SU-DHL-6 (cell line): ENCODE results near the gene EMID1.

Experiments used
- H2AFZ ChIP-seq: fragments of 200-600 bp; sonication (generic); 2 replicates; pipeline ENCODE4 v1.6.1; 2014; ENCODE audit warnings: low read depth, mild to moderate bottlenecking, moderate library complexity, mixed read lengths, antibody characterized with exemption, low read length; ENCODE audit not compliant: severe bottlenecking
- H3F3A ChIP-seq: fragments of 200-600 bp; shearing (Covaris generic); 2 replicates; pipeline ENCODE4 v1.6.0; 2016; ENCODE audit warnings: antibody characterized with exemption, mild to moderate bottlenecking; ENCODE audit not compliant: insufficient read depth
- H3K27ac ChIP-seq: fragments of 200-600 bp; sonication (generic); 2 replicates; pipeline ENCODE4 v1.5.1; 2016; ENCODE audit warnings: low read depth, mild to moderate bottlenecking, low read length, moderate library complexity, mixed read lengths
- H3K27me3 ChIP-seq: fragments of 200-600 bp; sonication (generic), shearing (Covaris generic); 2 replicates; pipeline ENCODE4 v1.6.0; 2014; ENCODE audit warnings: mild to moderate bottlenecking, low read length
- H3K36me3 ChIP-seq: fragments of 200-600 bp; sonication (generic); 2 replicates; pipeline ENCODE4 v1.6.1; 2014; ENCODE audit warnings: mild to moderate bottlenecking, low read length, mixed read lengths
- H3K4me2 ChIP-seq: fragments of 300-600, 200-600 bp; shearing (Covaris generic), sonication (generic); 2 replicates; pipeline ENCODE4 v1.6.0; 2014; ENCODE audit warnings: low read length, low read depth, mild to moderate bottlenecking; ENCODE audit not compliant: poor library complexity, severe bottlenecking
- H3K4me3 ChIP-seq: fragments of 200-600 bp; sonication (generic); 2 replicates; pipeline ENCODE4 v1.5.1; 2014; ENCODE audit warnings: antibody characterized with exemption, low read length, mild to moderate bottlenecking, mixed read lengths; ENCODE audit not compliant: insufficient read depth, poor library complexity, severe bottlenecking
- H3K79me2 ChIP-seq: fragments of 200-600 bp; sonication (generic); 2 replicates; pipeline ENCODE4 v1.6.1; 2014; ENCODE audit warnings: mild to moderate bottlenecking, low read length, moderate library complexity; ENCODE audit not compliant: insufficient read depth
- H3K9ac ChIP-seq: fragments of 200-600 bp; sonication (generic); 2 replicates; pipeline ENCODE4 v1.7.0; 2014; ENCODE audit warnings: mild to moderate bottlenecking, low read length
- H3K9me2 ChIP-seq: fragments of 200-600 bp; sonication (generic); replicated peaks from 2 replicates; pipeline ENCODE4 v1.6.1; 2014; ENCODE audit warnings: low read length; ENCODE audit not compliant: insufficient read depth
- H3K9me3 ChIP-seq: fragments of 200-600 bp; sonication (generic); 2 replicates; pipeline ENCODE4 v1.6.1; 2014; ENCODE audit warnings: low read length, mixed read lengths; ENCODE audit not compliant: insufficient read depth
- H4K20me1 ChIP-seq: fragments of 200-600 bp; sonication (generic); 2 replicates; pipeline ENCODE4 v1.6.1; 2014; ENCODE audit warnings: low read depth, mild to moderate bottlenecking, antibody characterized with exemption, low read length, moderate library complexity, mixed read lengths
- CTCF ChIP-seq: fragments of 200-600 bp; sonication (generic); IDR thresholded peaks from one replicate; pipeline ENCODE4 v1.5.1; 2017; ENCODE audit warnings: antibody characterized with exemption, mild to moderate bottlenecking, low read length, moderate library complexity; ENCODE audit not compliant: insufficient read depth, poor library complexity, severe bottlenecking
- EZH2phosphoT487 ChIP-seq: fragments of 200-600 bp; sonication (generic), shearing (Covaris generic); conservative IDR thresholded peaks from 2 replicates; pipeline ENCODE4 v1.6.1; 2018; ENCODE audit warnings: mild to moderate bottlenecking, antibody characterized with exemption, low read length, moderate library complexity, mixed read lengths

EMID1 gene

GRCh38 chr22:29265929-29266328 is 60.2 kb downstream of the EMID1 start:
- Histone ChIP-seq H3K27ac (no peak overlapping the region), H3F3A (no peaks in the 10 kb centered on the region), H3K9me3 (no peaks in the 10 kb centered on the region), H3K9me2 (no peaks in the 10 kb centered on the region), H3K36me3 (0 out of 2 replicates have a peak, but pooled peaks cover 9% of the 10 kb centered on the region), H3K4me2 (peak overlapping the region; percentile 95), H3K27me3 (no peaks in the 10 kb centered on the region), H3K79me2 (peaks cover 42% of the 10 kb centered on the region), H3K4me3 (no peak overlapping the region), H2AFZ (no peak overlapping the region), H3K9ac (no peak overlapping the region), H4K20me1 (peaks cover 19% of the 10 kb centered on the region)
- no peak for TF ChIP-seq EZH2phosphoT487

- H4K20me1 ChIP-seq = peaks cover 27% of the 10 kb centered on the region
- H3K27me3 ChIP-seq = no peaks in the 10 kb centered on the region
- peak overlapping the region; percentile 81 for H3K27ac ChIP-seq
- peaks cover 18% of the 10 kb centered on the region; the same call in 1 of the 2 replicates for H3K36me3 ChIP-seq
- no peaks in the 10 kb centered on the region for H3F3A ChIP-seq
- H3K4me3 ChIP-seq = peak overlapping the region; percentile 92
- H2AFZ ChIP-seq = peak overlapping the region; percentile 47
- peaks cover 51% of the 10 kb centered on the region for H3K79me2 ChIP-seq
- H3K9ac ChIP-seq = peak overlapping the region; percentile 98
- H3K9me2 ChIP-seq = no peaks in the 10 kb centered on the region
- TF ChIP-seq EZH2phosphoT487 (no peak), CTCF (no peak)
- H3K9me3 ChIP-seq = no peaks in the 10 kb centered on the region
- H3K4me2 ChIP-seq = peak overlapping the region; percentile 95
Observed at GRCh38 chr22:29266564-29267461, 61.1 kb downstream of the EMID1 start.

GRCh38 chr22:29267462-29267857 is 61.8 kb downstream of the EMID1 start:
- H4K20me1 ChIP-seq = peaks cover 34% of the 10 kb centered on the region
- H3F3A ChIP-seq = no peaks in the 10 kb centered on the region
- H3K9me2 ChIP-seq = no peaks in the 10 kb centered on the region
- H3K9me3 ChIP-seq = no peaks in the 10 kb centered on the region
- H2AFZ ChIP-seq = peak overlapping the region; percentile 47
- H3K27me3 ChIP-seq = no peaks in the 10 kb centered on the region
- peak overlapping the region; percentile 95 for H3K4me2 ChIP-seq
- peak overlapping the region; percentile 92 for H3K4me3 ChIP-seq
- peaks cover 24% of the 10 kb centered on the region; the same call in 1 of the 2 replicates for H3K36me3 ChIP-seq
- TF ChIP-seq EZH2phosphoT487 = no peak
- TF ChIP-seq CTCF = no peak
- peak overlapping the region; percentile 81 for H3K27ac ChIP-seq
- H3K9ac ChIP-seq = peak overlapping the region; percentile 98
- H3K79me2 ChIP-seq = peaks cover 57% of the 10 kb centered on the region

- TF ChIP-seq CTCF (no peak), EZH2phosphoT487 (no peak)
- Histone ChIP-seq H3K36me3 (peaks cover 29% of the 10 kb centered on the region; the same call in 1 of the 2 replicates), H3K79me2 (peaks cover 62% of the 10 kb centered on the region), H3K4me2 (peak within 1 kb of the TSS; percentile 95), H3K27me3 (no peaks in the 10 kb centered on the region), H4K20me1 (peaks cover 39% of the 10 kb centered on the region), H2AFZ (peak within 1 kb of the TSS; percentile 47), H3K9ac (peak within 1 kb of the TSS; percentile 98), H3K4me3 (peak within 1 kb of the TSS; percentile 92), H3K9me3 (no peaks in the 10 kb centered on the region), H3F3A (no peaks in the 10 kb centered on the region), H3K9me2 (no peaks in the 10 kb centered on the region), H3K27ac (peak within 1 kb of the TSS; percentile 81)
Observed at GRCh38 chr22:29267858-29268510, 62.3 kb downstream of the EMID1 start, which contains the start of the genes EWSR1 and RHBDD3. Gene EWSR1 (plus strand): TSS chr22:29268268. CDS start chr22:29268337, 69 bp downstream. Gene RHBDD3 (minus strand): TSS chr22:29267981. CDS start chr22:29265626, 2,355 bp downstream.
